HG03045 (cell line): ENCODE results near the gene CNTNAP2.
A peak's percentile ranks its signal among the peaks of the same experiment; 100 is the strongest.

Experiments
- ATAC-seq: cut with Tn5 transposase; IDR thresholded peaks from one replicate; pipeline ENCODE4 v1.9.1; 2021; ENCODE audit warnings: mild to moderate bottlenecking, moderate library complexity; ENCODE audit not compliant: unreplicated experiment

Gene CNTNAP2

DNA sequence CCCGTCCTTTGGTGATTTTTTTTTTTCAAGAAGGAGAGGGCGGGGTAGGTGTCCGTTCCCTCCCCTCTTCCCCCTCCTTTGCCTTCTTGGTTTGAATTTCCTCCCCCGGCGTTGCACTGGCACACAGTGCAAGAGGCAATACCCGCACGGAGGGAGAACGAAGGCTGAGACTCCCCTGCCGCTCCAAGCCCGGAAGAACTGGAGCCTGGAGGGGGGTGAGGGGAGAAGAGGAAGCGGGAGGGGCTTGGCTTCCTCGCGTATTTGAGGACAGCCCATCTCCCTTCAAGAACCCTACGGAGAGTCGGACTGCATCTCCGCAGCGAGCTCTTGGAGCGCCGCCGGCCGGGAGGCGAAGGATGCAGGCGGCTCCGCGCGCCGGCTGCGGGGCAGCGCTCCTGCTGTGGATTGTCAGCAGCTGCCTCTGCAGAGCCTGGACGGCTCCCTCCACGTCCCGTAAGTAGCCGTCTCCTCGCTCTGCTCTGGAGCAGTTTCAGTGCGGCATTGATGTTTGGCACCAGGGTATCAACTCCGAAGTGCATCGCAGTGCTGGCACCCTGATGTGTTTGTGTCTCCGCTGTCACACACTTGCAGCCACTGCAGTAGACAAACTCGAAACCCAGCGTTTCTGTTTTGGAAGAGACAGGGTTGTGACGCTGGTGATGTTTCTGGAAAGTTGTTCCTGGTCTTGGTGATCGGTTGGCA lies at the start of gene CNTNAP2:
CNTNAP2 (plus strand) TSS at position 281 of the 702 bp plus-strand sequence; CDS start at position 357, 76 bp downstream.
- ATAC-seq: no peak

DNA sequence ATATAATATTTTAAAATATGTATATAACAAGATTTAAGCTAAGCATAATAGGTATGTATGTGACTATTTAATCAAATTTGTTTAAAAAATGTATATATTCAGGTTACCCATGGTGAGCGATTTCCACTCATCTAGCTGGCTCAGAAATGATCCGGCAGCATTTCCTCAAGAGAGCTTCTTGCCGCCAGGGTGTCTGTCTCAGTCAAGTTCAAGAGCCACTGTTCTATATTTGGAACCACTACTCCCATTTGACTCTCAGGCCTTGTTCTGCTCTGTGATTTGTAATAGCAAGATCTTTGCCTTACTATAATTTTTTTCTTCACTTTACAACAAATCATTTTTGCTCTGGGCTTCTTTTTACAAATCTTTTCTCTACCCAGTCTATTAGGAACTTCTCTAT lies 48.7 kb upstream of the CNTNAP2 start:
- ATAC-seq: no peak

DNA sequence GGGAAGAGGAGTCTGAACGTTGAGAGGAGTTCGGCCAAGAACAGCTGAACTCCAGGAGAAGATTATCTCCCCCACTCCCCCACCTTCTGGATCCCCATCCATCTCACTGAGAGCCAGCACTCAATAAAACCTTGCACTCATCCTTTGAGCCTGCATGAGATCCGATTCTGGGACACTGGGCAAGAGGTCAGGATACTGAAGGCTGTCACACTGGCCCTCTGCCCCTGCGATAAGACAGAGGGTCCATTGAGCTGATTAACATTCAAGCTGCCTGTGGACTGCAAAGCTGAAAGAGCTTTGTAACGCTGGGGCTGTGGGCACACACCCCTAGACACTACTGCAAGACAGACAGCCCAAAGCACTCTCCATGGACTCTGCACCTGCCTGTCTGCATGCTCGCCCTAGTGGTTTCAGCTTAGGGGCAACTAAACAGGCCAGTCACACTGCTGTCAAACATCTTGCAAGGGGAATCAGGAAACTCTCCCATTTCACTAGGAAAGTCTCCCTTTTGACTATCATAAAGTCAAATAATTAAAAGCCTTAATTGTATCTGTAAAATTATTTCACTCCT lies 42.3 kb upstream of the CNTNAP2 start:
- ATAC-seq: no peak

DNA sequence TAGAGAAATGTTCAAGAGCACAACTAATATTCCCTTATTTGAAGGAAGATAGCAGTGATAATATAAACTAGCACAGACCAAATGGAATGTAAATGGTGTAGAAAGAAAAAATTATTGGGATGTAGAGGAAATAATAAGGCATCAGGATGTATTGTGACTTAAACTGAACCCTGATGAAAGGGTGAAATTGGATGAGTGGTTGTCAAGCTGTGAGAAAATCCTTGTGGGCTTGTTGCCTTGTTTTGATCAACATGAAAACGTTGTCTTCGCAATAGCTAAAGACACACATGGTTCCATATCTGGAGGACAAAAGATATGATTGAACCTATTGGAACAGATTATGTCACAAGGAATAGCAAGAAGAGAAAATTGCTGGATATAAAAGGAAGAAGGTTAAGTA lies 40.3 kb upstream of the CNTNAP2 start:
- ATAC-seq: no peak

DNA sequence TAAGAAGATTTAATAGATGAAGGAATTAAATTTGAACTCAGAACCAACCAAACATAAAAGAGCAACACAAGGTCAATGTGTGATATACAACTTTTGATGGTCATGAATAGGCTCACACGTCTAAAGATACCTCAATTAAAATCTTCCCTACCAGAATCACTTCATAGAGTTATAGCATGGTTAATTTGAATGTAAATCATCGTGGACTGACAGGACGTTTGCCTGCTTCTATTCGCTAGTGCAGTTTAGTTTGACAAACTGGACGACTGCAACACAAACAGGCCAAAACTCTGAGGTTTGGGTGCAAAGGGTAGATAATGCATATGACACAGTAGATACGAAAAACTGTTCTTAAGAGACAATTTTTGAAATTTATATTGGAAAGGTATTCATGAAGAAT lies 32.5 kb upstream of the CNTNAP2 start:
- no peak for ATAC-seq

DNA sequence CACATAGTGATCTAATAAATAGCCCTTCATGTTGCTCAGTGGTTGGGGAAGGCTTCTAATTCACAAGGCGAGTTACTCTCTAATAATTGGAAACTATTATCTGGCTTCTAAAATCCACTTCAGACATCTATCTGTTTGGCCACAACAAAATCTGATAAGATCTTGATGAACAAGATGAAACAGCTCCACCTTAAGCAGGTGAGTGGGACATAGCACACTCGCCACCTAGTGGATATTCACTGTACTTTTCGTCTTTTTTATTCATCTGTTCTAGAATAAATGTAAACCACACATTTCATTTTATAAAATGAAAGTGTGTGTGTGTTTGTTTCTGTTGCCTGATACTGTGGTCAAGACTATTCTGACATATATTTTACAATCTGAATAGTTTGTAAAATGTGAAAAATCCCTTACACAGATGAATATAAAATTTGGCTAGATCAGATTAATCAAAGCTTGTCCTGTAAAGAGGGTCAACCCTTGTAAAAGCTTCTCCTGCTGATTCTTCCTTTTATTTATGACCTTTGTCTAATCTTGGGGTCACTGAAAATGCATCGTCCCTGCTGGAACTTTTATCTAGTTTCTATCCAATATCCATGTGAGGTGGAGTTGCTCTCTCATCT lies 26.5 kb upstream of the CNTNAP2 start:
- peak; percentile 64 for ATAC-seq

DNA sequence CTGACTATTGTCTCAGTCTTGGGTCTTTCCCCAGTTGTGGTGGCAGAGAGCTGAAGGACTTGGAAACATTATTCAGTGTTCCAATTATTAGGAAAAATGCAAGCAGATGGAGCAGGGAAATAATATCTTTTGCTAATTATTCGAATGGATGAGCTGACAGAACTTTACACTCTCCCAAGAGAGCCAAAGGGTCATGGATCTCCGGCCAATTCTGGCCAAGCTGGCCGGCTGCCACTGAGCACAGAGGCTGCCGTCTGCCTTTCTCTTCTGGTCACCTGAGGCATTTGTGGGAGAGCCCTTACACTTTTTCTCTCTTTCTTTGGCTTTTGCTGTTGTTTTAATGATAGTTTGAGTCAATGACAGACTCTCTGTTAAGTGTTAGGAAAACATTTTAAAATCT lies 22.2 kb upstream of the CNTNAP2 start:
- no peak for ATAC-seq

DNA sequence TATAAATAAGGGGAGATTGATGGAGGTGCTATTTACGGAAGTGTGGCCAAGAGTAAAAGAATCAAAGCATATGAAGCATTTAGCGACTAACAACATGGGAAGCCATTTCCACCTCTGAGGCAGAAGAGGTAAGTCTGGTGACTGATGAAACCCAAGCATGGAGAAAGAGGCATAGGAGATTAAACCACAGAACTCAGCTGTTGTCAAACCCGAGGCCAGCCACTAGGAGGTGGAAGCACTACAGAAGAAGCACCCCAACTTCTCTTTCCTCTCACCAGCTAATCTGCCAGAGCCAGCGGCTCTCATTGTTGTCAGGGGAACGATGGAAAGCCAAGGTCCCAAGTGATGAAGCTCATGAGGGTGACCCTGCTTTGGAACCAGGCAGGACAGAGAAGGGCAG lies 19.6 kb upstream of the CNTNAP2 start:
- no peak for ATAC-seq

DNA sequence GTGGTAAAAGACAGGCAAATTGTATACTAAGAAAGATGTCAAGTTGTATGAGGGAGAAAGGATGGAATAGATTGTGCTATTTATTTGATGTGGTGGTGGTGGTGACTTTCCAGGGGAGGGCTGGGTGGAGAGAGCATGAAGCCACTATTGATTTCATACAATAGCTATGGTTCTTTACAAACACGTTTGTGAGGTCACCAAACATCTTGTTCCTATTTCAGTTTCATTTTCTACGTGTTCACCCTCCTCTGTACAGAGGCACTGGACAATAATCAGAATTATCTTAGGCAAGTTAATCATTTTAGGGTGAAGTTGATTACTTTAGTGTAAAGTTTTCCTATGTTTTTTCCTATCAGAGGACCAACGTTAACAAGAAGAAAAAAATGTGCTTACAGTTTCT lies 10.3 kb upstream of the CNTNAP2 start:
- ATAC-seq: no peak

DNA sequence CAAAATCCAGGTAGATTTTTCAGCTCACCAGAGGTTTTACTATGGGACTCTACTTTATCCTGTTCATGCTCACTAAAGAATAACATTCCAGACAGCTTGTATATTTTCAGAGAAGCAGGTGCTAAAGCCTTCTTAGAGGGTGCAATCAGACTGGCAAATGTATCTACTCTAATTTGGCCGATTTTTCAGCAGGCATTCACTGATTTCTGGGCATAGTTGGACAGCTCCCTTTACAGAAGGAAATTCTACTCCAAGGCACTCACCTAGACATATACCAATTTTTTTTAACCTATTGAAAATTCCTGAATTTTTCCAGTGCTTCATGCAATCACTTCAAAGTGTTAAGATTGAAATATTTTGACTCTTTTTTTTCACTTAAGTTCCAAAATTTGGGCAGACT lies 3.8 kb upstream of the CNTNAP2 start:
- ATAC-seq: no peak

DNA sequence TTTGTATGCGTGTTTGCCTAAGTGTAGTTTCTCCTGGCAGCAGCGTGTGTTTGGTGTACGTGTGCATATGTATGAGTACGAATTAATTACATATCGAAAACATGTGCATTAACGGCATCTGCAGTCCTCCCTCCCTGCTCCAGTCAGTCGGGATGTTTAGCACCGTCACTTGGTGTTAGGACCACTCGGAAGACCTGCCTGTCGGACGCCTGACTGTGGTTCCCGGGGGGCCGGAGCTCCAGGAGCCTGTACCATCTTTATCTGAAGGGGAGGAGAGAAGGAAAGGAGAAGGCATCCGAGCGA lies 1.1 kb upstream of the CNTNAP2 start:
- ATAC-seq: no peak

DNA sequence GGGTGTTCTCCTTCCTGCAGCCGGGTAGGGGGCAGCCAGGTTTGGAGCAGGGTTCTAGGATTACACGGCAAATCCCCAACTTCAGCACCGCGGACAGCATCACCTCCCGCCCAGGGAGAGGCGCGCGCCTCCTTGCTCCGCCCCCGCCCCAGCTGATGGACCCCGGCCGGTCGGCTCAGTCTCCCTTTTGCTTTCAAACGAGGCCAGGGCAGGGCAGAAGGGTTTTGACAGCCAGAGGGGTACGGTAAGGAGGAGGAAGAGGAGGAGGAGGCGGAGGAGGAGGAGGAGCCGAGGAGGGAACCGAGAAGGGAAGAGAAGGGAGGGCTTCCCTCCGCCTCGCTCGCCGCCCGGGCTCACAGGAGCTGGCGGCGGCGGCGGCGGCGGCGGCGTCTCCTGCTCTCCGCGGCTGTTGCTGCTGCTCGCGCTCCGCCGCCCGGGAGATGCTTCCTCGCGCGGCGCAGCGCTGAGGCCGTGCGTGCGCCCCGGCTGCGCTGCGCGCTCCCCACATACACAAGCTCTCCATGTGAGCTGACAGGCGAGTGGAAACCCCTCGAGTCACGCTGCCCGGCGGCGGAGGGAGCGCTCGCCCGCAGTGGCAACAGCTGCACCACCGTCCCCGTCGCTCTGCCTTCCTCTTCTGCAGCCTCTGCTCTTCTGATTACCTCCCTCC lies 615 bp upstream of the CNTNAP2 start:
- ATAC-seq: no peak

DNA sequence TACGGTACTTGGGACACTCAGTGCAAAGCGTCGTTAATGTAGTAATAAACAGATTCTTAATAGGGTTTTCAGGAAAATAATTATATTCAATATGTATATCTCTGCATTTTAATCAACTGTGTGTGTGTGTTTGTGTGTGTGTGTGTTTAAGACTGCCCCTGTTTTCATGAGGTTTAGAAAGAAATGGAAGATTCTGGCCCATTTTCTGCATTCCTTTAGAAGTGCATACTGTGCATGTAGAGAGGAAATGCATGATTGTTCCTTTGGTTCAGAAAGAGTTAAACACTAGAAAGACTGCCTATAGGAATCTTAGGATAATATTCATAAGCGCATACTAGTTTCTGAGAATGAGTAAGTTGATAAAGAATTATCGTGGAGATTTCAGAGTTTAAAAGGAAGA lies 975 bp downstream of the CNTNAP2 start:
- ATAC-seq: no peak

DNA sequence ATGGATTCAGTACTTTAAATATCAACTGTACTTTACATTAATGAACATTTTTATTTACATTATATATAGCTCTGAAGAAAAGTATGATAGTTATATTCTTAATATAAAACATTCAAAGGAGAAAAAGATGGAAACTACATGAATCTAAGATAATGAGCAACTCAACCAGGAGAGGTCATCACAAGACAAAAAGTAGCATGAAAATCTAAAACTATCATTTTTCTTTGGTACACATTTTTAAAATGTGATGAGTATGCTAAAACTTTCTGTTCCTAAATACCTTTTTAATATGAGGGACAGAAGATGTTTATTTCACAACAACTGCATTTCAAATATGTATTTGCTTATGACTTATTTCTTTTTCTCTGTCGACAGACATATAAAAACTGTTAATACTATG lies 2.4 kb downstream of the CNTNAP2 start:
- no peak for ATAC-seq

DNA sequence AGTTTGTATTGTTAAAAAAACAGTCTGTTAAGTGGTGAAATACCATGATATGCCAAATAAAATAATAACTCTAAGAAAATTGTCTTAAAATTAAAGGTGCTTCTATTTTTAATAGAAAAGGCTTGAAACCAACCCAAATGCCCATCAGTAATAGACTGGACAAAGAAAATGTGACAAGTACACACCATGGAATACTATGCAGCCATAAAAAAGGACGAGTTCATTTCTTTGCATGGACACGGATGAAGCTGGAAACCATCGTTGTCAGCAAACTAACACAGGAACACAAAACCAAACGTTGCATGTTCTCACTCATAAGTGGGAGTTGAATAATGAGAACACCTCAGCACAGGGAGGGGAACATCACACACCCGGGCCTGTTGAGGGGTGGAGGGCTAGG lies 7.1 kb downstream of the CNTNAP2 start:
- no peak for ATAC-seq

DNA sequence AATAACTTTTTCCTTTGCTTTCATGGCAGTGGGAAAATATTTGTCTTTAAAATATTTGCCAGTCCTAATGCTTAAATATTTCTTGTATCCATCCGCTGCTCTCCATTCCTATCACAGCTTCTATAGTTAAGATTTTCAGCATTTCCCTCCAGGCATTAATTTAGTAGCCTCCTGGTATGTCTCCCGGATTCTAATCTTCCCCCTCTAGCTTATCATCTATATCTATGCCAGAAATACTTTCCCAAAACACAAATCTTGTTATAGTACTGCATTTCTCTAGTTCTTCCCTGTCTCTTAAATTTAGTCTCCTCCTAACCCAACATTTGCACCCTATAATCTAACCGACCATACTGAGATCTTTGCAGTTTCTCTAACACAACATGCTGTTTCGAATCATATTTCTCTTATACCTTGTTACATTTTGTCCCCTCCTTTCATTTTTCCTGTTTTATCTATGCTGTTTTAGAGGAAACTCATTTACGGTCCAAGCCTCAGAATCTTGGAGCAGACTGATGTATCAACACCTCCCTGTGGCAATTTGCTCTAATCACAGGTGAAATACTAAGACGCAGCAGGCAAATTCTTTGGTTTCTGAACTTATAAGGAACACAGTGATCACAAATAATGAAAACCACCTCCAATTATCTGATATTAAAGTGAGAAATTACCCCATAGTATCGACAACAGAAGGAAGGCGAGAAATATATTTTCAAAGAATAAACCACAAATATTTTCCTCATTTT lies 10.3 kb downstream of the CNTNAP2 start:
- ATAC-seq: no peak

DNA sequence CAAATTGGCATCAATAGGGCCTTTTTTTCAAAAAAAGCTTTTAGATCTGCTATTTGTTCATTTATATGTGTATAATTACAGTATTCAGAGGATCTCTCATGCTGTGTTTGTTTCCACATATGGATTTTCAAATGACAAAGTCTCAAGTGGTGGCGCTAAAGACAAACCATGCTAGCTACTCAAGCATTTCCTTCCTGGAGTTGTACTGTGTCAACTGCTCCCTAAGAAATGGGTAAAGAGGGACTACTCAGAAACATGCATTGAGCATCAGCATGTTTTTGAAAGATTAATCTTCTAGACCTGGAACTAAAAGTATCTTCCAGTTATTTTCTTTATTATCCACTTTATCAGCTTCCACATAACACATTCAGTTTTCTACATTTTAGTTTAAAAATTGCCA lies 12.7 kb downstream of the CNTNAP2 start:
- no peak for ATAC-seq

DNA sequence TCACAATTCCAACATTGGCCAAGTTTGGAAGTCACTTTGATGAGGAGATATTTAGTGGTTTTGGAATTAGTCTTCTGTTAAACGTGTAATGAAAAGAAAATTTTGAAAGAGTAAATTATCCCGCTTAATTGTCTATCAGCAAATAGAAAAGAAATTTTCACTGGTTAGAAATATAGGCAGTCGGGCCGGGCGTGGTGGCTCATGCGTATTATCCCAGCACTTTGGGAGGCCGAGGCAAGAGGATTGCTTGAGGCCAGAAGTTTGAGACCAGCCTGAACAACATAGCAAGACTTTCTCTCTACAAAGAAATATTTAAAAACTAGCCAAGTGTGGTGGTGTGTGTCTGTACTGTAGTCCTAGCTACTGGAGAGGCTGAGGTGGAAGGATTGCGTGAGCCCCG lies 13.4 kb downstream of the CNTNAP2 start:
- no peak for ATAC-seq

DNA sequence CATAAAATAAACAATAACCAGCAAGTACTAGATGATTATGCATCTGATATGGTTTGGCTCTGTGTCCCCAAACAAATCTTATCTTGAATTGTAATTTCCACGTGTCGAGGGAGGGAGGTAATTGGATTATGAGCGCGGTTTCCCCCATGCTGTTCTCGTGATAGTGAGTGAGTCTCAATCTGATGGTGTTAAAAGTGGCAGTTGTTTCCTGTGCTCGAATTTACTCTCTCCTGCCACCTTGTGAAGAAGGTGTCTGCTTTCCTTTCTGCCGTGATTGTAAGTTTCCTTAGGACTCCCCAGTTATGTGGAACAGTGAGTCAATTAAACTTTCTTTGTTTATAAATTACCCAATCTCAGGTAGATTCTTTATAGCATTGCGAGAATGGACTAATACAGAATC lies 15.1 kb downstream of the CNTNAP2 start:
- no peak for ATAC-seq

DNA sequence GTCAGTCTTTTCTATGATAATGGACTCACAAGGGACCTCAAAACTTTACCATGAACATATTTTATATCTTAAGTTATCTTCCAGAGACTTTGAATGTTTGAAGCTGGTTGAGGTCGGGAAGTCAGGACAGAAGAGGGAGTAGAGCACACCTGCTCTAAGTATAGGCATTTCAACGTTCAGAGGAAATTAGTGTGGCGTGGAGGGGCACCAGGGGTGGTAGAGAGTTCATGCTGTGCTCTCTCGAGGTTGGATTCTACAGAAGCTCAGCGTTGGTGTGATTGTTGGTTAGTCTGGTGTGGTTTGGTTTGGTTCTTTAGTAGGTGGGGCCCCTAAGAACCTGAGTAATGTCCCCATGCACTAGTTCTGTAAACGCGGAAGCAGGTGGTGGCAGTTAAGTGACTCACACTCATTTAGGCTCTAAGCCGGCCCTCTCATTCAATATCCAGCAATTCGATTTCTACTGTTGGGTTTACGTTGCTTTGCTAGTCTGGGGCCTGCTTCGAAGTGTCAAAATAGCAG lies 19.8 kb downstream of the CNTNAP2 start:
- no peak for ATAC-seq

DNA sequence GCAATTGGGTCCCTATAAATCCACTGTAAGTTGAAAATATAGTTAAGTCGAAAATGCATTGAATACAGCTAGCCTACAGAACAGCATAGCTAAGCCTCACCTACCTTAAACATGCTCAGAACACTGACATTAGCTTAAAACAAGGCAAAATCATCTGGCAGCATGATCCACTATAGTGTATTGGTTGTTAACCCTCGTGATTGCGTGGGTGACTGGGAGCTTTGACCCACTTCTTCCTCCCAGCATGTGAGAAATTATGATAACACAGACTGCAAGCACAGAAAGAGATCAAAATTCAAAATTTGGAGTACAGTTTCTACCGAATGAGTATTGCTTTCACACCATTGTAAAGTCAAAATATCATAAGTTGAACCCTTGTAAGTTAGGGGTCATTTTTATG lies 22.3 kb downstream of the CNTNAP2 start:
- no peak for ATAC-seq
